Neutrophil (primary cell): ENCODE data around the gene UNC80.

Experiments
- H3K27ac ChIP-seq: fragments of 200-600 bp; sonication (generic); 2 replicates; pipeline ENCODE4 v1.5.1; 2016; ENCODE audit warnings: mild to moderate bottlenecking, moderate library complexity
- H3K27me3 ChIP-seq: fragments of 200-600 bp; sonication (generic); 2 replicates; pipeline ENCODE4 v1.6.0; 2016; ENCODE audit warnings: mild to moderate bottlenecking
- H3K36me3 ChIP-seq: fragments of 200-600 bp; sonication (generic); 2 replicates; pipeline ENCODE4 v1.5.1; 2017
- H3K4me1 ChIP-seq, 2 experiments: fragments of 200-600 bp in 1 of 2; sonication (generic) in 1 of 2; 1 replicate in 1 of 2; 2 replicates in 1 of 2; pipeline versions ENCODE4 v1.5.1 to v1.6.1; 2013 to 2016; ENCODE audit warnings: low read depth in 1 of 2, low read length in 1 of 2, mild to moderate bottlenecking in 1 of 2, moderate library complexity in 1 of 2; ENCODE audit not compliant: control insufficient read depth in 1 of 2, insufficient read depth in 1 of 2
- H3K4me3 ChIP-seq, 2 experiments: fragments of 200-600 bp in 1 of 2; sonication (generic) in 1 of 2; 1 replicate in 1 of 2; 2 replicates in 1 of 2; pipeline ENCODE4 v1.5.1; 2013 to 2016; ENCODE audit warnings: low read depth in 1 of 2, low read length in 1 of 2, mild to moderate bottlenecking in 1 of 2, moderate library complexity in 1 of 2
- H3K9me3 ChIP-seq: fragments of 200-600 bp; sonication (generic); 2 replicates; pipeline ENCODE4 v1.5.1; 2016
- TF ChIP-seq, protein P1 (sequence below): fragments of 200-600 bp; sonication (generic); IDR thresholded peaks from 2 replicates; pipeline ENCODE4 v1.5.1; 2016; ENCODE audit warnings: antibody characterized with exemption

UNC80 gene

DNA sequence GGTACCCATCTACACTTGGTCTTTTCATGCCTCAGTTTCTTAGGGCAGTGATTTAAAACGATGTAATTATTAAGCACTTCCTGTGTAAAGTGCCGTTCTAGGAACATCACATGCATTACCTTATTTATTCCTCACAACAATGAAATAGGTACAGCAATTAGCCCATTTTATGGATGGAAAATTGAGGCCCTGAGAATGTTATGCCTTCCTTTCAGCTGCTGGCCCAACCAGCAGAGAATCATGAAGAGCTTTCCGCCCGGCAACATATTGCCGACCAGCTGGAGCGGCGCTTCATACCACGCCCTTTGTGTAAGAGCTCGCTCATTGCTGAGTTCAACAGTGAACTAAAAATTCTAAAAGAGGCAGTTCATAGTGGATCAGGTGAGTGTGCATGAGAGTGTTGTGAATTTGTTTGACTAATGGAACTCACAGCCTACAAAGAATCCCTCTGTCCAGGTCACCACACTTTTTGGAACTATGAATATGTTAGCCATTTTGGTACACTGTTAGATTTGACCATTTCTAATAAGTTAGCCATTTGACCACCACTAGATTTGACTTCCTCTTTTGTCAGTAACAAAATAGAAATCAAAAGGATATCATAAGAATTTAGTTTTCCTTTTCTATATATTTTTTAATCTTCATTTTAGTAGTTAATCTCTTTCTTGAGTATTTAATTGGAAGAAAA lies 205.2 kb downstream of the UNC80 start:
- TF ChIP-seq, protein P1, sequence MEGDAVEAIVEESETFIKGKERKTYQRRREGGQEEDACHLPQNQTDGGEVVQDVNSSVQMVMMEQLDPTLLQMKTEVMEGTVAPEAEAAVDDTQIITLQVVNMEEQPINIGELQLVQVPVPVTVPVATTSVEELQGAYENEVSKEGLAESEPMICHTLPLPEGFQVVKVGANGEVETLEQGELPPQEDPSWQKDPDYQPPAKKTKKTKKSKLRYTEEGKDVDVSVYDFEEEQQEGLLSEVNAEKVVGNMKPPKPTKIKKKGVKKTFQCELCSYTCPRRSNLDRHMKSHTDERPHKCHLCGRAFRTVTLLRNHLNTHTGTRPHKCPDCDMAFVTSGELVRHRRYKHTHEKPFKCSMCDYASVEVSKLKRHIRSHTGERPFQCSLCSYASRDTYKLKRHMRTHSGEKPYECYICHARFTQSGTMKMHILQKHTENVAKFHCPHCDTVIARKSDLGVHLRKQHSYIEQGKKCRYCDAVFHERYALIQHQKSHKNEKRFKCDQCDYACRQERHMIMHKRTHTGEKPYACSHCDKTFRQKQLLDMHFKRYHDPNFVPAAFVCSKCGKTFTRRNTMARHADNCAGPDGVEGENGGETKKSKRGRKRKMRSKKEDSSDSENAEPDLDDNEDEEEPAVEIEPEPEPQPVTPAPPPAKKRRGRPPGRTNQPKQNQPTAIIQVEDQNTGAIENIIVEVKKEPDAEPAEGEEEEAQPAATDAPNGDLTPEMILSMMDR: no peak
- Histone ChIP-seq H3K4me1 (no peaks in the 10 kb centered on the region), H3K9me3 (no peaks in the 10 kb centered on the region), H3K27ac (no peak overlapping the region), H3K4me3 (no peak overlapping the region), H3K27me3 (peaks cover 12% of the 10 kb centered on the region), H3K36me3 (no peaks in the 10 kb centered on the region)

DNA sequence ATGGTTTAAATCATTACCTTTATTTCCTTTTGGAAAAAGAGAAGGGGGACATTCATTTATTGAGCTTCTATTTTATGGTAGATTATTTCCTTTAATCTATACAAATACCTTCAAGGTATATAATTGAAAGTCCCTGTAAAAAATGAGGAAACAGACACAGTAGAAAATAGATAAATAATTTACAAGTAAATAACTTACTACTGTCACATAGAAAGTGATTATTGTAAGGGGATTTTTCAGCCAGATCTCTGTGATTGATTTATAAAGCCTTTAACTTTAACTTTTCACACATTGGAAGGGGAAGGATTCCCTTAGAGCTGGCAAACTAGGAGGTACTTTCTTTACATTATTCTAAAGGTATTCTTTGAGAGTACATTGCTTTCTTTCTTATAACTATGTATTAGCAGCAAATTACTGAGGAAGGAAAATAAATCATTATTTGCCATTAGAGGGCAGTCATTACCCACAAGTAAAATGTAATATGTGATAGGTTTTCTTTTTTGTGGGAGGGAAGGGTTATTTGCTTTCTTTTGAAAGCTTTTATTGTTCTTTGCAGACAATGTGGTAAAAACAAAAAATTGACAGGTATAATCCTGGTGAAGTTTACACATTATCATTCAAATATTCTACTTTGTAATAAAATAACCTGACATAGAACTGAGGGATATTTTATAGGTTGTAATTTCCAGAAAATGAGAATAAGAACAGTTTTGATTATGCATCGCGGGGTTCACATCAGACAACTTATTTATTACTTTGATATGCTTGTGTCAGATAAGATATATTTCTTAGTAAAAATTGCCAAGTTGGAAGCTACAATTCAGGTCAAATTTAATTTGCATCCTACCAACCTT lies 206.0 kb downstream of the UNC80 start:
- H3K27me3 ChIP-seq: peaks cover 5% of the 10 kb centered on the region
- TF ChIP-seq, protein P1: peak; percentile 51
- H3K4me1 ChIP-seq: no peaks in the 10 kb centered on the region
- H3K4me3 ChIP-seq: no peak overlapping the region
- H3K36me3 ChIP-seq: no peaks in the 10 kb centered on the region
- no peaks in the 10 kb centered on the region for H3K9me3 ChIP-seq
- H3K27ac ChIP-seq: no peak overlapping the region

DNA sequence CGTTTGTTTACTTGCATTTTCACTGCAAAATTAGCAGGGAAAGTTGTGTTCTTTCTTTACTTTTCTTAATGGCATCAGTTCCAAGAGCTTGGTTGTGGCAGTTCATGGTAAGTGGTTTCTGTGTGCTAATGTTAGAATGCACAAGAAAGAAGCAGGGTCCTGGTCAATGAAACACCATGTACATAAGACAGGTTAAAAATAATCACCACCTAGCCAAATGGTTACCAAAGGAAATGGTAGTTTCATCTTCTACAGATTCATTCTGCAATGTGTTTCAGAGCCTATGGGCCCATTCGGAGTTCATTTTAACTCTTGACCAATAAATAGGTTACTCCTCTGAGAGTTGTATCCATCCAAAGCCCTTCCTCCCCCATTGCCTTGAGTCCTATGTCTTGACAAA lies 212.7 kb downstream of the UNC80 start:
- H3K27ac ChIP-seq: no peak overlapping the region
- H3K4me3 ChIP-seq: no peak overlapping the region
- TF ChIP-seq, protein P1: no peak
- no peaks in the 10 kb centered on the region for H3K27me3 ChIP-seq
- H3K9me3 ChIP-seq: no peaks in the 10 kb centered on the region
- no peaks in the 10 kb centered on the region for H3K36me3 ChIP-seq
- H3K4me1 ChIP-seq: peaks cover 15 to 27% of the 10 kb centered on the region in 2 experiments

- Histone ChIP-seq H3K27ac (peak overlapping the region; percentile 68), H3K27me3 (no peaks in the 10 kb centered on the region), H3K4me1 (peaks cover 15 to 27% of the 10 kb centered on the region in 2 experiments), H3K36me3 (no peaks in the 10 kb centered on the region), H3K9me3 (no peaks in the 10 kb centered on the region), H3K4me3 (no peak overlapping the region)
- TF ChIP-seq, protein P1: no peak
Observed at GRCh38 chr2:209985874-209986273, 214.2 kb downstream of the UNC80 start.

- H3K9me3 ChIP-seq: no peaks in the 10 kb centered on the region
- no peaks in the 10 kb centered on the region for H3K36me3 ChIP-seq
- H3K4me1 ChIP-seq: peaks cover 15 to 27% of the 10 kb centered on the region in 2 experiments
- TF ChIP-seq, protein P1: no peak
- H3K4me3 ChIP-seq: no peak overlapping the region
- H3K27ac ChIP-seq: peak overlapping the region; percentile 68
- no peaks in the 10 kb centered on the region for H3K27me3 ChIP-seq
Observed at GRCh38 chr2:209986415-209986814, 214.8 kb downstream of the UNC80 start.
